NCI-H526 (cell line): Measurements from ENCODE around the gene KIF12.

ENCODE experiments used
- DNase-seq, 2 experiments: peaks; one replicate each; lab custom pipeline; 2025; lab: John Stamatoyannopoulos, UW

KIF12 gene

GRCh38 chr9:114107286-114108001 is 8.4 kb upstream of the KIF12 start:
- no peak for DNase-seq

GRCh38 chr9:114105236-114105635 is 6.1 kb upstream of the KIF12 start:
- DNase-seq = no peak

GRCh38 chr9:114102484-114102883 is 3.4 kb upstream of the KIF12 start:
- no peak for DNase-seq

- DNase-seq = no peak
Observed at GRCh38 chr9:114100536-114100935, 1.4 kb upstream of the KIF12 start.

- peak in 1 of 2 experiments; percentile 50 for DNase-seq
Observed at GRCh38 chr9:114099669-114100270, 678 bp upstream of the KIF12 start.

GRCh38 chr9:114098021-114098935 is 814 bp downstream of the KIF12 start:
- peak; percentile 68 to 91 for DNase-seq

GRCh38 chr9:114097613-114098020 is 1.5 kb downstream of the KIF12 start:
- peak in 1 of 2 experiments; percentile 66 for DNase-seq

GRCh38 chr9:114096866-114097612 is 2.1 kb downstream of the KIF12 start:
- no peak for DNase-seq

GRCh38 chr9:114096041-114096511 is 3.0 kb downstream of the KIF12 start:
- DNase-seq = peak in 1 of 2 experiments; percentile 11

GRCh38 chr9:114094971-114095370 is 4.1 kb downstream of the KIF12 start:
- no peak for DNase-seq

GRCh38 chr9:114093761-114094505 is 5.2 kb downstream of the KIF12 start:
- DNase-seq = no peak

- DNase-seq = no peak
Observed at GRCh38 chr9:114093031-114093471, 6.0 kb downstream of the KIF12 start.

GRCh38 chr9:114092336-114092735 is 6.8 kb downstream of the KIF12 start:
- DNase-seq = no peak

- DNase-seq = no peak
Observed at GRCh38 chr9:114091711-114092110, 7.4 kb downstream of the KIF12 start.

GRCh38 chr9:114090798-114091197 is 8.3 kb downstream of the KIF12 start:
- DNase-seq = no peak

GRCh38 chr9:114089206-114089840 is 9.8 kb downstream of the KIF12 start:
- no peak for DNase-seq

- no peak for DNase-seq
Observed at GRCh38 chr9:114088571-114089170, 10.4 kb downstream of the KIF12 start.

GRCh38 chr9:114087721-114088120 is 11.4 kb downstream of the KIF12 start:
- no peak for DNase-seq

GRCh38 chr9:114086607-114087006 is 12.5 kb downstream of the KIF12 start:
- no peak for DNase-seq

- no peak for DNase-seq
Observed at GRCh38 chr9:114086009-114086408, 13.1 kb downstream of the KIF12 start.
